Measurements from ENCODE around the gene UNC13C. TPM values are rescaled to one million over a fixed set of nuclear protein-coding genes. Genes with fewer than 3 reads are reported as not detected.

UNC13C gene
- total and polyA plus RNA-seq, 7 donors = 0.51 to 14.4 (median 1.9) TPM; not detected in 1

DNA sequence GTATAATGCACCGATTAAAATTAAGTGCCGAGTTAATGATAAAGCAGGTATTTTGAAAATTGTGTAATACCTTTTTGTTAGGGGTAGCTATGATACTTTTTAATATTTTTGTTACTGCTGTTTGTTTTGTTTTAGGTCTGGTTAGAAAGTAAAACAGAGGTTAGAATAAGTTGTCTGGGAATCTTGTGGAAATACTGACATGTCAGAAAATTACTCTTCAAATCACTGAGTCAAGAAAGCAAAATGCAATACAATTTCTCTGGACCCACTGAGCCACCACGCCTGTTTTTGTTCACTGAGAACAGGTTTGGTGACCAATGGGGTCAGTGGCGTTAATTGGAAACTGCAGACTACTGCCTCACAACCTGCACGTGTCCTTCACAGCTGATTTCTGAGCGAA lies 601.6 kb downstream of the UNC13C start:
- WGBS, 3 donors = 88 to 91% (median 89%) methylated on average over 6 of the region's 6 CpGs
- H3K27me3 ChIP-seq (ENCODE audit: insufficient read depth in 3 of 3, low read length in 2 of 3) = no peaks in the 10 kb centered on the region
- DNase-seq (no peak), ATAC-seq (no peak)
- no peaks in the 10 kb centered on the region for H3K4me1 ChIP-seq
- no peak overlapping the region for H3K4me3 ChIP-seq
- no peak overlapping the region for H3K27ac ChIP-seq
- TF ChIP-seq, protein P1, sequence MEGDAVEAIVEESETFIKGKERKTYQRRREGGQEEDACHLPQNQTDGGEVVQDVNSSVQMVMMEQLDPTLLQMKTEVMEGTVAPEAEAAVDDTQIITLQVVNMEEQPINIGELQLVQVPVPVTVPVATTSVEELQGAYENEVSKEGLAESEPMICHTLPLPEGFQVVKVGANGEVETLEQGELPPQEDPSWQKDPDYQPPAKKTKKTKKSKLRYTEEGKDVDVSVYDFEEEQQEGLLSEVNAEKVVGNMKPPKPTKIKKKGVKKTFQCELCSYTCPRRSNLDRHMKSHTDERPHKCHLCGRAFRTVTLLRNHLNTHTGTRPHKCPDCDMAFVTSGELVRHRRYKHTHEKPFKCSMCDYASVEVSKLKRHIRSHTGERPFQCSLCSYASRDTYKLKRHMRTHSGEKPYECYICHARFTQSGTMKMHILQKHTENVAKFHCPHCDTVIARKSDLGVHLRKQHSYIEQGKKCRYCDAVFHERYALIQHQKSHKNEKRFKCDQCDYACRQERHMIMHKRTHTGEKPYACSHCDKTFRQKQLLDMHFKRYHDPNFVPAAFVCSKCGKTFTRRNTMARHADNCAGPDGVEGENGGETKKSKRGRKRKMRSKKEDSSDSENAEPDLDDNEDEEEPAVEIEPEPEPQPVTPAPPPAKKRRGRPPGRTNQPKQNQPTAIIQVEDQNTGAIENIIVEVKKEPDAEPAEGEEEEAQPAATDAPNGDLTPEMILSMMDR (IDR thresholded peaks at IDR 0.05) = no peak
- no peaks in the 10 kb centered on the region for H3K36me3 ChIP-seq (ENCODE audit: insufficient read depth in 1 of 2, low read depth in 1 of 2)
- no peaks in the 10 kb centered on the region for H3K9me3 ChIP-seq
- intact Hi-C loops (cut with DNase I) = no loop called here

DNA sequence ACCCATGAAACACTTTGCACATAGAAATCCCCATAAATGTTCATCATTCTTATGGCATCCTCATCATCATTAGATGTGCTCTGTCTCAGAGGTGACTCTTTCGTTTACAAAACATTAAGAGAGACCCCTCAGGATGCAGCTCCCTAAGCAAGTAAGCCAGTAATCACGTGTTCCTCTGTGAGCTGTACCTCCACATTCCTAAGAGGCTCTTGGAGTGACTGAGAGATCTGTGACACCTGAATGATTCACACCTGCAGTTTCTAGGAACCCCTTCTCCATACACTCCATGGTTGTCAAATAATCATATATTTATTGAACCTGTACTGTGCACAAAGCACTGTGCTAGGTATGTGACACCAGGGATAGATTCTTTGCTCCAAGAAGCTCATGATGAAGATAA lies 602.4 kb downstream of the UNC13C start:
- Histone ChIP-seq H3K4me3 (no peak overlapping the region), H3K27me3 (ENCODE audit: insufficient read depth in 3 of 3, low read length in 2 of 3) (no peaks in the 10 kb centered on the region), H3K27ac (no peak overlapping the region), H3K9me3 (no peaks in the 10 kb centered on the region), H3K4me1 (no peaks in the 10 kb centered on the region), H3K36me3 (ENCODE audit: insufficient read depth in 1 of 2, low read depth in 1 of 2) (no peaks in the 10 kb centered on the region)
- TF ChIP-seq, protein P1 (IDR thresholded peaks at IDR 0.05) = no peak
- WGBS, 3 donors = 75 to 85% (median 79%) methylated on average over 2 of the region's 2 CpGs
- intact Hi-C loops (cut with DNase I) = no loop called here
- ATAC-seq (no peak), DNase-seq (no peak)

DNA sequence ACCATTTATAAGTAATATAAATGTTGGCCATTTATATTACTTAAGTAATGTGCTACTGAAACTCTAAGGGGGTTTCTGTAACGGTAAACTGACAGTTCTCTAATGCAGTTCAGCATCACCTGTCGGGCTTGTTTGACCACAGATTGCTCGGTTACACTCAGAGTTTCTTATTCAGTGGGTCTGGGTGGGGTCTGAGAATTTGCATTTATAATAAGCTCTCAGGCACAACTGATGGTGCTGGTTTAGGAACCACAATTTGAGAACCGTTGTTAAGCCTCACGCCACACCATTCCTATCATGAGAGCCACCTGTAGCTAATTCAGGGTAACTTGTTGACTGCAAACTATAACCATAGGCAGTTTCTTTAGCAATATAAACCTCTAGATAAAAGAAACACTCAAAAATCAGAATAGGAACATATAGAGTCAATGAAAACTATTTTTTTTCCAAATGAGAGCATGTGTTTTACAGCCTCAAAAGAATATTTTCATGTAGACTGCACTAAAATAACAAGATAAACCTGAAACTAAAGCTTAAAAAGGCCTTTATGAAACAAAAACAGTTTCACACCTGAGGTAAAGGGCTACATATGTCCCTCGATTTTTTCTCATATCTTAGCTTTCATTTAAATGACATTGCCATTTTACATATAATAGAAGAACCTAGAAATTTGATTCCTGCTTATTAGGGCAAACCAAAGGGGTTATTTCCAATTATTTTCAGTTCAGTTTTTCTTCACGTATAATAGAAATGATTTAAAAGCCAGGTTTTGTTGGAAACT lies 604.8 kb downstream of the UNC13C start:
- H3K4me1 ChIP-seq = no peaks in the 10 kb centered on the region
- H3K36me3 ChIP-seq (ENCODE audit: insufficient read depth in 1 of 2, low read depth in 1 of 2) = no peaks in the 10 kb centered on the region
- H3K9me3 ChIP-seq = no peaks in the 10 kb centered on the region
- H3K27me3 ChIP-seq (ENCODE audit: insufficient read depth in 3 of 3, low read length in 2 of 3) = no peaks in the 10 kb centered on the region
- TF ChIP-seq, protein P1 (IDR thresholded peaks at IDR 0.05) = no peak
- ATAC-seq (no peak), DNase-seq (no peak)
- H3K4me3 ChIP-seq = no peak overlapping the region
- WGBS, 3 donors = 79 to 88% (median 83%) methylated on average over 7 of the region's 7 CpGs
- H3K27ac ChIP-seq = no peak overlapping the region
- intact Hi-C loops (cut with DNase I) = no loop called here

DNA sequence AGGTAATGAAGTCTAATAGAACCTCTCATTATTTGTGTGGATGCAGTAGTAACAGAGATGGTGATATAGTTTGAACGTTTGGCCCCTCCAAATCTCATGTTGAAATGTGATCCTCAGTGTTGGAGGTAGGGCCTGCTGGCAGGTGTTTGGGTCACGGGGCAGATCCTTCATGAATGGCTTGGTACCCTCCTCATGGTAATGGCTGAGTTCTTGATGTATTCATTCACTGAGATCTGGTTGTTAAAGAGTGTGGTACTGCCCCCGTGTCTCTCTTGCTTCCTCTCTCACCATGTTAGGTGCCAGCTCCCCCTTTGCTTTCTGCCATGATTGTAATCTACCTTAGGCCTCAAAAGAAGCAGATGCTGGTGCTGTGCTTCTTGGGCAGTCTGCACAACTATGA lies 606.8 kb downstream of the UNC13C start:
- H3K36me3 ChIP-seq (ENCODE audit: insufficient read depth in 1 of 2, low read depth in 1 of 2) = no peaks in the 10 kb centered on the region
- intact Hi-C loops (cut with DNase I) = no loop called here
- H3K27ac ChIP-seq = no peak overlapping the region
- H3K9me3 ChIP-seq = no peaks in the 10 kb centered on the region
- ATAC-seq = no peak
- H3K4me3 ChIP-seq = no peak overlapping the region
- H3K4me1 ChIP-seq = no peaks in the 10 kb centered on the region
- DNase-seq = no peak
- H3K27me3 ChIP-seq (ENCODE audit: insufficient read depth in 3 of 3, low read length in 2 of 3) = no peaks in the 10 kb centered on the region
- 52 to 69% (median 55%) methylated on average over 3 of the region's 3 CpGs for WGBS, 3 donors
- TF ChIP-seq, protein P1 (IDR thresholded peaks at IDR 0.05) = no peak

DNA sequence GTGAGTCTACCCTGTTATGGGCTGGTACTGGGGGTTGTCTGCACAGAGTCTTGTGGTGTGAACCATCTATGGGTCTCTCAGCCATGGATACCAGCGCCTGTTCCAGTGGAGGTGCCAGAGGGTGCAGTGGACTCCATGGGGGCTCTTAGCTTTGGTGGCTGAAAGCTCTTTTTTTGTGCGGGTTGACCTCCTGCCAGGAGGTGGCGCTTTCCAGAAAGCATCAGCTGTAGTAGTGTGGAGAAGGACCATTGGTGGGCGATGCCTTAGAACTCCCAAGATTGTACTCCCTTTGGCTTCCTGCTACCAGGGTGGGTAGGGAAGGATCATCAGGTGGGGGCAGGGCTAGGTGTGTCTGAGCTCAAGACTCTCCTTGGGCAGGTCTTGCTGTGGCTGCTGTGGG lies 615.9 kb downstream of the UNC13C start:
- Histone ChIP-seq H3K27me3 (ENCODE audit: insufficient read depth in 3 of 3, low read length in 2 of 3) (no peaks in the 10 kb centered on the region), H3K9me3 (no peaks in the 10 kb centered on the region), H3K4me3 (no peak overlapping the region), H3K4me1 (no peaks in the 10 kb centered on the region), H3K36me3 (ENCODE audit: insufficient read depth in 1 of 2, low read depth in 1 of 2) (no peaks in the 10 kb centered on the region), H3K27ac (no peak overlapping the region)
- TF ChIP-seq, protein P1 (IDR thresholded peaks at IDR 0.05) = no peak
- intact Hi-C loops (cut with DNase I) = no loop called here
- DNase-seq (no peak), ATAC-seq (no peak)
- 96 to 100% (median 97%) methylated on average over 4 of the region's 4 CpGs for WGBS, 3 donors
